HEK293 (cell line): Measurements from ENCODE around the gene KLHL12.

ENCODE experiments used
- CTCF ChIA-PET: fragments of 350-600 bp; formaldehyde crosslinking; extraction: SDS; loops from one replicate; lab custom pipeline; 2021; ENCODE audit warnings: antibody characterized with exemption; lab: Yijun Ruan, JAX
- POLR2A ChIA-PET: fragments of 300-600 bp; formaldehyde crosslinking; extraction: SDS; loops from one replicate; lab custom pipeline; 2020; ENCODE audit warnings: antibody characterized with exemption, inconsistent platforms; lab: Yijun Ruan, JAX
- H3K27ac ChIP-seq: fragments of 200-500 bp; sonication (Bioruptor generic); 2 replicates; pipeline ENCODE4 v1.5.1; 2014; ENCODE audit warnings: low read depth, low read length, control low read depth, inconsistent platforms; ENCODE audit errors: extremely low read depth
- H3K36me3 ChIP-seq, 2 experiments: fragments of 200-500 bp in 1 of 2; sonication (Bioruptor generic) in 1 of 2; 1 replicate in 1 of 2; 2 replicates in 1 of 2; pipeline ENCODE4 v1.5.1; 2014 to 2017; ENCODE audit warnings: inconsistent platforms in 2 of 2, low read length in 2 of 2; ENCODE audit not compliant: control insufficient read depth in 2 of 2, insufficient read depth in 1 of 2
- H3K4me1 ChIP-seq: fragments of 200-500 bp; sonication (Bioruptor generic); 2 replicates; pipeline ENCODE4 v1.5.1; 2014; ENCODE audit warnings: mild to moderate bottlenecking, low read length, inconsistent platforms; ENCODE audit not compliant: control insufficient read depth, insufficient read depth
- H3K4me3 ChIP-seq: 2 replicates; pipeline ENCODE4 v1.5.1; 2011; ENCODE audit warnings: low read depth, mild to moderate bottlenecking, control low read depth, low read length, moderate library complexity
- H3K9me3 ChIP-seq: fragments of 200-500 bp; sonication (Bioruptor generic); 2 replicates; pipeline ENCODE4 v1.5.1; 2014; ENCODE audit warnings: low read depth, low read length, inconsistent platforms; ENCODE audit not compliant: control insufficient read depth, insufficient read depth
- GFI1B ChIP-seq: fragments of 450-650 bp; formaldehyde crosslinking; IDR thresholded peaks from 2 replicates; pipeline ENCODE4 v1.5.1; 2016; ENCODE audit warnings: missing biosample characterization, missing genetic modification characterization
- GLI2 ChIP-seq: fragments of 450-650 bp; formaldehyde crosslinking; IDR thresholded peaks from 2 replicates; pipeline ENCODE4; 2017; ENCODE audit warnings: missing biosample characterization, missing genetic modification characterization, low read depth, borderline replicate concordance
- HIC1 ChIP-seq: fragments of 450-650 bp; formaldehyde crosslinking; IDR thresholded peaks from 2 replicates; pipeline ENCODE4 v1.5.1; 2016; ENCODE audit warnings: missing biosample characterization, missing genetic modification characterization
- KLF16 ChIP-seq: fragments of 450-650 bp; formaldehyde crosslinking; IDR thresholded peaks from 2 replicates; pipeline ENCODE4 v1.5.1; 2017; ENCODE audit warnings: missing biosample characterization, missing genetic modification characterization
- ZBTB48 ChIP-seq: fragments of 450-650 bp; formaldehyde crosslinking; IDR thresholded peaks from 2 replicates; pipeline ENCODE4 v1.5.1; 2016; ENCODE audit warnings: missing biosample characterization, missing genetic modification characterization
- ZBTB8A ChIP-seq: fragments of 450-650 bp; formaldehyde crosslinking; IDR thresholded peaks from 2 replicates; pipeline ENCODE4 v1.5.1; 2016; ENCODE audit warnings: missing biosample characterization, missing genetic modification characterization
- ZFP3 ChIP-seq: fragments of 450-650 bp; formaldehyde crosslinking; IDR thresholded peaks from 2 replicates; pipeline ENCODE4 v1.5.1; 2016; ENCODE audit warnings: low read depth, missing biosample characterization, missing genetic modification characterization
- ZNF169 ChIP-seq: fragments of 450-650 bp; formaldehyde crosslinking; IDR thresholded peaks from 2 replicates; pipeline ENCODE4 v1.5.1; 2016; ENCODE audit warnings: missing biosample characterization, missing genetic modification characterization
- ZNF292 ChIP-seq: fragments of 450-650 bp; formaldehyde crosslinking; IDR thresholded peaks from 2 replicates; pipeline ENCODE4 v1.5.1; 2016; ENCODE audit warnings: low read depth, missing biosample characterization, missing genetic modification characterization, borderline replicate concordance
- ZNF433 ChIP-seq: fragments of 450-650 bp; formaldehyde crosslinking; IDR thresholded peaks from 2 replicates; pipeline ENCODE4 v1.5.1; 2016; ENCODE audit warnings: missing biosample characterization, missing genetic modification characterization, low read depth
- ZNF510 ChIP-seq: fragments of 450-650 bp; formaldehyde crosslinking; IDR thresholded peaks from 2 replicates; pipeline ENCODE4 v1.5.1; 2018; ENCODE audit warnings: mild to moderate bottlenecking, missing genetic modification characterization, missing biosample characterization; ENCODE audit not compliant: insufficient replicate concordance
- ZNF571 ChIP-seq: fragments of 450-650 bp; formaldehyde crosslinking; IDR thresholded peaks from 2 replicates; pipeline ENCODE4 v1.5.0; 2017; ENCODE audit warnings: missing biosample characterization, missing genetic modification characterization
- ZNF600 ChIP-seq: fragments of 450-650 bp; formaldehyde crosslinking; IDR thresholded peaks from 2 replicates; pipeline ENCODE4 v1.5.1; 2016; ENCODE audit warnings: missing biosample characterization, missing genetic modification characterization
- ZNF623 ChIP-seq: fragments of 450-650 bp; formaldehyde crosslinking; IDR thresholded peaks from 2 replicates; pipeline ENCODE4 v1.5.1; 2016; ENCODE audit warnings: missing biosample characterization, missing genetic modification characterization
- ZNF629 ChIP-seq: fragments of 450-650 bp; formaldehyde crosslinking; IDR thresholded peaks from 2 replicates; pipeline ENCODE4 v1.5.1; 2017; ENCODE audit warnings: missing biosample characterization, missing genetic modification characterization
- ZNF830 ChIP-seq: fragments of 450-650 bp; IDR thresholded peaks from 2 replicates; pipeline ENCODE4 v1.5.0; 2018; ENCODE audit warnings: missing biosample characterization, missing genetic modification characterization, low read depth, mild to moderate bottlenecking, moderate library complexity
- ZSCAN23 ChIP-seq: fragments of 450-650 bp; formaldehyde crosslinking; IDR thresholded peaks from 2 replicates; pipeline ENCODE4 v1.5.1; 2016; ENCODE audit warnings: missing biosample characterization, missing genetic modification characterization
- TF ChIP-seq, protein P1 (sequence below): fragments of 450-650 bp; formaldehyde crosslinking; IDR thresholded peaks from 2 replicates; pipeline ENCODE4 v1.5.1; 2016; ENCODE audit warnings: missing biosample characterization, missing genetic modification characterization
- TF ChIP-seq, protein P2 (sequence below): fragments of 450-650 bp; formaldehyde crosslinking; IDR thresholded peaks from 2 replicates; pipeline ENCODE4 v1.5.1; 2016; ENCODE audit warnings: missing biosample characterization, missing genetic modification characterization

The KLHL12 gene

DNA sequence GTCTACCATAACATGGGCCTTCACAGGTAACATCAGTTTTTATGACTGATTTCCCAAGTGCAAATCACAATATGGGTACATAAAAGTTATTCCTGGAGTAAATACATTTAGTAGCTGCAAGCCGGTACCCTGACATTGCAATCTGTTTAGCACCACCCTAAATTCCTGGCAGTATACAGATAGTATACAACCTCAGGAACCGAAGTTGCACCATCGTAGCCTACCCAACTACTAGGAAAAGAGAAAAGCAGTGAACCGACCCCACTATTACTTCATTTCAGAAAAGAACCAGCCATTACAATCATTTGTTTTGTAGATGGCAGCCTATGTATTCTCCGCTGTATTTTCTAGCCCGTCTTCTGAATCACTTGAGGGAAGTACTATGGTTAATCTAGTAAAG lies 29.9 kb upstream of the KLHL12 start (continued):
- no peak for TF ChIP-seq ZNF169
- TF ChIP-seq, protein P1, sequence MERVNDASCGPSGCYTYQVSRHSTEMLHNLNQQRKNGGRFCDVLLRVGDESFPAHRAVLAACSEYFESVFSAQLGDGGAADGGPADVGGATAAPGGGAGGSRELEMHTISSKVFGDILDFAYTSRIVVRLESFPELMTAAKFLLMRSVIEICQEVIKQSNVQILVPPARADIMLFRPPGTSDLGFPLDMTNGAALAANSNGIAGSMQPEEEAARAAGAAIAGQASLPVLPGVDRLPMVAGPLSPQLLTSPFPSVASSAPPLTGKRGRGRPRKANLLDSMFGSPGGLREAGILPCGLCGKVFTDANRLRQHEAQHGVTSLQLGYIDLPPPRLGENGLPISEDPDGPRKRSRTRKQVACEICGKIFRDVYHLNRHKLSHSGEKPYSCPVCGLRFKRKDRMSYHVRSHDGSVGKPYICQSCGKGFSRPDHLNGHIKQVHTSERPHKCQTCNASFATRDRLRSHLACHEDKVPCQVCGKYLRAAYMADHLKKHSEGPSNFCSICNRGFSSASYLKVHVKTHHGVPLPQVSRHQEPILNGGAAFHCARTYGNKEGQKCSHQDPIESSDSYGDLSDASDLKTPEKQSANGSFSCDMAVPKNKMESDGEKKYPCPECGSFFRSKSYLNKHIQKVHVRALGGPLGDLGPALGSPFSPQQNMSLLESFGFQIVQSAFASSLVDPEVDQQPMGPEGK (tag by site-specific recombination) = no peak
- TF ChIP-seq ZNF510 = no peak
- TF ChIP-seq, all 188 proteins: peak for 0

GRCh38 chr1:202954057-202954745 lies 27.2 kb upstream of the KLHL12 start:
- H3K4me3 ChIP-seq = no peak overlapping the region
- POLR2A ChIA-PET = interaction anchor here (0.7 to 1.1 kb wide), 3 partner anchors 10 to 75 kb away, joined by 3 to 4 read pairs (median 3); no protein-coding TSS in a partner anchor

DNA sequence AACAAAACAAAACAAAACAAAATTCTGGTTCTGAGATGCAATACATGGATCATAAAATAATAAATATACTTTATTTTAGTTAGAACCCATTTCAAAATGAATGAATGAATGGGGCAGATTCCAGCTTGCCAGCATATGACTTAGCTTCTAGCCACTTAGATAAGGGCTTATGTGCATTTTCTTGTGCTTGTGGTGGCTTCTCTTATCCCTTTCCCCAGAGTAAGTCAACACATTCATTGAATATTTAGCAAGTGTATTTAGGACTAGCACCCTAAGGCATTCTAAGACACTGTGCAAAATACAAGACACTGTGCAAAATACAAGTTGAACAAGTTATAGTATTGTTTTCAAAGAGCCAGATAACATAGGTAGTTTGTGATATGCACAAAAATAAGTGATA lies 26.4 kb upstream of the KLHL12 start:
- Histone ChIP-seq H3K4me3 (no peak overlapping the region), H3K4me1 (no peaks in the 10 kb centered on the region), H3K9me3 (no peaks in the 10 kb centered on the region), H3K36me3 (peaks cover 12 to 62% of the 10 kb centered on the region in 2 experiments), H3K27ac (no peak overlapping the region)
- ChIA-PET CTCF (interaction anchor here (0.7 to 1.0 kb wide), 2 partner anchors 46 kb away, joined by 3 read pairs; no protein-coding TSS in a partner anchor), POLR2A (no interaction called here)
- TF ChIP-seq ZNF433 (tag by site-specific recombination) = no peak
- 0 out of 2 replicates have a peak, but pooled peaks have one; percentile 58 for TF ChIP-seq ZBTB48 (tag by site-specific recombination)

More at GRCh38 chr1:202954057-202954745, 27.2 kb upstream of the KLHL12 start:
- Histone ChIP-seq H3K9me3 (no peaks in the 10 kb centered on the region), H3K27ac (no peak overlapping the region), H3K4me1 (peaks cover 7% of the 10 kb centered on the region), H3K36me3 (peaks cover 6 to 54% of the 10 kb centered on the region in 2 experiments)
- CTCF ChIA-PET = interaction anchor here (0.7 to 1.0 kb wide), 2 partner anchors 11 to 46 kb away, joined by 3 read pairs; no protein-coding TSS in a partner anchor
- TF ChIP-seq GFI1B (tag by site-specific recombination) (no peak), KLF16 (tag by site-specific recombination) (no peak), ZBTB8A (no peak), ZNF292 (tag by site-specific recombination) (no peak), ZFP3 (tag by site-specific recombination) (no peak), ZNF623 (tag by site-specific recombination) (no peak), ZNF571 (tag by site-specific recombination) (no peak), ZNF830 (tag by site-specific recombination) (no peak)

- Histone ChIP-seq H3K9me3 (no peaks in the 10 kb centered on the region), H3K36me3 (peaks cover 15 to 68% of the 10 kb centered on the region in 2 experiments), H3K27ac (no peak overlapping the region), H3K4me1 (no peaks in the 10 kb centered on the region), H3K4me3 (no peak overlapping the region)
- POLR2A ChIA-PET = no interaction called here
- CTCF ChIA-PET = interaction anchor here (0.6 to 1.1 kb wide), 4 partner anchors 9 to 317 kb away, joined by 3 to 4 read pairs (median 3); no protein-coding TSS in a partner anchor
- TF ChIP-seq HIC1 (tag by site-specific recombination) (no peak), GLI2 (no peak), ZNF600 (0 out of 2 replicates have a peak, but pooled peaks have one; percentile 11), ZNF629 (tag by site-specific recombination) (no peak), ZSCAN23 (no peak)
- TF ChIP-seq, protein P2, sequence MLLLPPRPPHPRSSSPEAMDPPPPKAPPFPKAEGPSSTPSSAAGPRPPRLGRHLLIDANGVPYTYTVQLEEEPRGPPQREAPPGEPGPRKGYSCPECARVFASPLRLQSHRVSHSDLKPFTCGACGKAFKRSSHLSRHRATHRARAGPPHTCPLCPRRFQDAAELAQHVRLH (tag by site-specific recombination) = no peak
Measured at GRCh38 chr1:202952818-202953217, 25.8 kb upstream of the KLHL12 start.
